HuH-7 (cell line): ENCODE results near the gene GNG7.
"Not testable (repeated sequence)": the region's sequence is repeated elsewhere in the genome, so short reads cannot be mapped to it uniquely, and the experiment has no call there.

ENCODE experiments used
- DNase-seq: peaks from one replicate; pipeline ENCODE4 v3.0.0; 2011; ENCODE audit warnings: low spot score

GNG7 gene

DNA sequence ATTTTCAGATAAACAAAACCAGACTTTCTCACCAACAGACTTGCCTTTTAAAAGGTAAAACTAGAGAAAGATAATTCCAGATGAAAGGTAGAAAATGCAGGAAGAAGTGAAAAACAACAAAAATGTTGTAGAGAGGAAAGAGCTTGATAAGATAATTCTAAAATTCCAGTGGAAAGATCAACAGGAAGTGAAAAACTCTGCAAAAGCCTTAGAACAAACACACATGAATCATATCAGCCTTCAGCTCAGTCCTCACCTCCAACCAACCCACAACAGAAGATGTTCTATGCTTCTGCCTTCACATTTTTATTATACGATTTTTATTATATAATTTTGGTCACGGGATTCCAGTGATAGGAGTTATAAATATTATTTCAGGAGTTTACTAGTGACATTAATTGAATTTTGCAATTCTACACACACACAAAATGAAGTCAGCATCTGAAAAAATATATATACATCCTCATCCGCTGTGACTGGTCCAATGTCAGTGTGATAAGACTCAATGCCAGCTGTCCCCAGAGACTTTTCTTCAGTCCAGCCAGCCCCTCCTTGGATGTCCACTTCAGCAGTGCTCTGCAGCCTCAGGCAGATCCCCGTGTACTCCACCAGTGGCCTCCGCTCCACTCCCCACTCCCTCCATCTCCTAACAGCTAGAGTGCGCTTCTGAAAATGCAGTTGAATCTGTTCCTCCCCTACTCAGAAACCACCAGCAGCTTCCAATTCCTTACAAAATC, 168.6 kb downstream of the GNG7 start:
- DNase-seq, result no peak

DNA sequence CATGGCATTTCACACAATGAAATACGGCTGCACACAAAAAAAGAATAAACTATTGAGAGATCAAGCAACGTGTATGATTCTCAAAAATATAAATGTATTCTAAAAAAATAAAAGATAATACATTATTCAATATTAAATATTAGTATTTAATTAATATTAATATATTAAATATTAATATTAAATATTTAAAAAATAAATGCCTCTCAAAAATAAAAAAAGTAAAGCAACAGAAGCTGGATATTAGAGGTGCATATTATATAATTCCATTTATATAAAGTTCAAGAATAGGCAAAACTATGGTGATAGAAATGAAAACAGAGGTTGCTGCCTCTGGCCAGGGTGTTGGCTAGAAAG, 169.4 kb downstream of the GNG7 start:
- DNase-seq, result no peak

DNA sequence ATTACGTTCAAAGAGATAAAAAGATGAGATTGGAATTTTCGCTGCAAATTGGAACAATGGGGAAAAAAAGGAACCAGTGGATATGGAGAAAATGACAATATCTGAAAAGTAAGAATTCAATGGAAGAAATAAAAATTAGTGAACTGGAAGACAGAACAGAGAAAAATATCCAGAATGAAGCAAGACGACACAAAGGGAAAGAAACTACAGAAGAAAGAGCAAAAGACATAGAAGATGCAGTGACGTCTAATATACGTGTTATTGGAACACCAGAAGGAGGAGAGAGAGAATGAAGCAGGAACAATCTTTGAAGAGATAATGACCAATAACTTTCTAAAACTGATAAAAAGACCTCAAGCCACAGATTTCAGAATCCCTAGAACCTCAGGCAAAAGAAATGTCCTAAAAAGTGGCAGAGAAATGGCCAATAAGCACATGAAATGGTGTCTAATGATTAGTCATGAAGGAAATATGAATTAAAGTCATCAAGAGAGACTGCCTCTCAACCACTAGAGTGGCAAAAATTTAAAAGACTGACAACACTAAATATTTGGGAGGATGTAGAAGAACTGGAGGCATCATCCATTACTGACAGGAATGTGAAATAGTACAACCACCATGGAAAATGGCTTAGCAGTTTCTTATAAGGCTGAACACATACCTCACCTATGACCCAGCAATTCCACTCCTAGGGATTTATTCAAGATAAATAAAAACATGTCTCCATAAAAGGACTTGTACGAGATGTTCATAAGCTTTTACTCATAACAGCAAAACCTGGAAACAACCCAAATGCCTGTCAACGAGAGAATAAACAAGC, 170.0 kb downstream of the GNG7 start:
- no peak for DNase-seq

DNA sequence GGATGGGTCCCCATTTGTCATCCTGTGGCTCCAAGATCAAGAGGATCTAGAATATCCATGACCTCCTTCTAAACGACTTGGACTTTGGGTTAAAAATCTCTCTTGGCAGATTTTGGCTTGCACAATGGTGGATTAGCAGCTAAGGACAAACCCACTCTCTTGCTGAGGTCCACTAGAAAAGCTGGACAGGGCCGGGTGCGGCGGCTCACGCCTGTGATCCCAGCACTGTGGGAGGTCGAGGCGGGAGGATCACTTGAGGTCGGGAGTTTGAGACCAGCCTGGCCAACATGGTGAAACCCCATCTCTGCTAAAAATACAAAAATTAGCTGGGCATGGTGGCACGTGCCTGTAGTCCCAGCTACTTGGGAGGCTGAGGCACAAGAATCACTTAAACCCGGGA, 172.6 kb downstream of the GNG7 start:
- not testable (repeated sequence) for DNase-seq

DNA sequence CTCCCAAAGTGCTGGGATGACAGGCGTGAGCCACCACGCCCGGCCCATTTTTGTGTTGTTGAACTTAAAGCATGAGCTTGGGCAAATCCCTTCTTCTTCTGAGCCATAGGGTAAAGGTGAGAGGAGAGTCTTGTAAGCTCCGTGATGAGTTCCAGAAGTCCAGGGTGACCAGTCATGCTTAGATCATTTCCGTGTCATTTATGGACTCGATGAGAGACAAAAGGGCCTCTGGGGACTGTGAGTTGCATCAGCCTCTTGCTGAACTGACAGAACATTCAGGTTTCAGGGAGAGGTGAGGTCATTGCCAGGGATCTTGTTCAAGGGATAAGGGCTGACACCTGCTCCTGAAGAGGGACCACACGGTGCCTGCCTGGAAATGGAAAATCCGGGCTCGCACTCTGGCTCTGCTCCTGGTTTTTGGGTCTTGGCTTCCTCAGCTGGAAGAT, 173.0 kb downstream of the GNG7 start:
- DNase-seq, result peak; percentile 52

DNA sequence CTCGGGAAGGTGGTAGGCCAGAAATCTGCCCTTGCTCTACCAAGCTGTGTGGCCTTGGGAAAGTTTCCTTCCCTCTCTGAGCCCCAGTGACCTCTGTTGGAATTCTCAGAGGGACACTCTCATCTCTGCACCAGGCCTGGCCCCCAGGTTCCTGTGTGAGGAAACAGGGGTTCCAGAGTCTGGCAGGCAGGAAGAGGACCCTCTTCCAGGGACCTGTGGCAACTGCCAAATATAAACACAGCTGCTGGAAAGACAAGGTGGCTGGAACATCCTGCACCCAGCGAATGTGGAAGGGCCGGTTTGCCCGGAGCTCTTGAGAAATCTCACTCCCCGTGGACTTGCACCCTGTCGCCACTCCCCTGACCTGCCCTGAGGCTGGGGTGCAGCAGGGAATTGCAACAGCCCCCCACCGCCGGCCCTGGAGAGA, 173.8 kb downstream of the GNG7 start:
- no peak for DNase-seq

DNA sequence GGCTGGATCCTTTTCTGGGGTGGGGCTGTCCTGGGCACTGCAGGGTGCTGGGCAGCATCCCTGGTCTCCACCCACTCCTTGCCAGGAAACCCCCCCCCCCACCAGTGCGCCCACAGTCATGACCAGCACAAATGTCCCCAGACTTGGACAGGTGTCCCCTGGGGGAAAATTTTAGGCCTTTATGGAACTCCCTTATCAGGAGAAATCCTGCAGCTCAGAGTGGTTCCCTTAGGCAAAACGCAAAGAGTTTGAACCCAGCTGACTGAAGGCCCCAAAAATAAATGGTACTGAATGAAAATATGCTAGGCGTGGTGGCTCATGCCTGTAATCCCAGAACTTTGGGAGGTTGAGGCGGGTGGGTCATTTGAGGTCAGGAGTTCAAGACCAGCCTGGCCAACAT, 174.8 kb downstream of the GNG7 start:
- no peak for DNase-seq

DNA sequence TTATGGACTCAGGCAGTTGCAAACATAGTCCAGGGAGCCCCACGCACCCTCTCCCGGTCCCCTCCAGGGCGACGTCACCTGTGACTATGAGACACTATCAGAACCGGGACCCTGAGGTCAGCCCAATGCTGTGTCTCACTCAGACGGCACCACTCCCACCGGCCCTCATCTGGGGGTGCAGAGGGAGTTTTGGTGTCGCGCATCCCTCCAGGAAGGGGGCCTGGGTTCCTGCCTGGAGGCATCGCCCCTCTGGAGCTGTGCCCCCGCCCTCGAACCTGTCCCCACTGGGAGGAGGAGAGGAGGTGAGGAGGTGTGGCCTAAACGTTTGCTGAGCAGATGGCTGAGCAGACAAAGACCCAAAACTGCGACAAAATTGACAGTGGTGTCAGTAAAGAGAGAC, 175.3 kb downstream of the GNG7 start:
- DNase-seq, result no peak

DNA sequence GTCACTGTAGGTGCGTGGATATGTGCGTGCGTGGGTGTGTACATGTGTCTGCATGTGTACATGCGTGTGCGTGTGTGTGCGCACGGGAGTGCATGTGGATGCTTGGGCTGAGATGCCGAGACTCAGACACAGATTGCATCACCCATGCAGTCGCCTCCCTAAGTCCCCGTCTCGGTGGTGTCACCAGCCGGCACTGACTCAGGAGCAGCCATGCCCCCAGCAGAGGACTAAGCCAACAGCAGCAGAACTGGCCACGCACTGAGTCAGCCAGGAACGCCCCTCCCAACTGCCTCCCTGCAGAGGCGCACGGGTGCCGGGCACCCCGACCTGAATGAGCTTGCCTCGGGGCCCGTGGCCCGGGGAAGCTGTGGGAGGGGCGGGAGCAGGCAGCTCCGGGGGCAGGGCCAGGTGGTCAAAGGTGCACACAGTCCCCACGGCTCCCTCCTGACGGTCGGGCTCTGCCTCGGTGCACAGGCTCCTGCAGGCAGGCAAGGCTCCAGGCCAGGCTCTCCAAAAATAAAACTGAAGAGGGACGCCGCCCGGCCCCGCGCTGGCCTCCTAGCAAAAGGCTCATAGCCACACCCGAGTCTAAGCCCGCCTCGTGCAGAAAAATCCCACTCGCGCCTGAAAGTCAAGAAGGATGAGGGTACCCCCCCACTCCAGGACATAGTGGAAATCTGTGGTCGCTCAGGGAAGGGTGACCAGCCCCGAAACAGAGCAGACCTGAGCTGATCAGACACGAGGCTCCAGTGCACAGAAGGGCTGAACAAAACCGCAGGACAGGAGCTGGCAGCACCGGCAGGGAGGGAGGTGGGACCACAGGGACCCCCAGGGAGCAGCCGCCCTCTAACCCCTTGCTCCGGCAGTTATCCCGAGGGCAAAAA, 177.4 kb downstream of the GNG7 start:
- DNase-seq, result peak; percentile 63

DNA sequence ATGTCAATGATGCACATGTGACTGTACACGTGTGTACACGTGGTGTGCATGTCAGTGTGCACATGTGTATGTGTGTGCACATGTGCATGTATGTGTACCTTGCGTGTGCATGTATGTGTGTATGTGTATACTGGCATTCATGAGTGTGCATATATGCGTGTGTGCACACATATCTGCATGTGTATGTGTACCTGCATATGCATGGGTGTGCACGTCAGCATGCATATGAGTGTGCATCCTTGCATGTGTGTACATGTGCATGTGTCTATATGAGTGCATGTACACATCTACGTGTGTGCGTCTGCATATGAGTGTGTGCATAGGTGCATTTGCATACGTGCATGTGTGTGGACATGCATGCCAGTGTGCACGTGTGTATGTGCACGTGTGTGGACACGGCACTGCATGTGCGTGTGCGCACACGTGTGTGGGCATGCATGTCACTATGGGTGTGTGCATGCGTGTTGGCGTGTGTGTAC, 178.1 kb downstream of the GNG7 start:
- DNase-seq, result no peak

DNA sequence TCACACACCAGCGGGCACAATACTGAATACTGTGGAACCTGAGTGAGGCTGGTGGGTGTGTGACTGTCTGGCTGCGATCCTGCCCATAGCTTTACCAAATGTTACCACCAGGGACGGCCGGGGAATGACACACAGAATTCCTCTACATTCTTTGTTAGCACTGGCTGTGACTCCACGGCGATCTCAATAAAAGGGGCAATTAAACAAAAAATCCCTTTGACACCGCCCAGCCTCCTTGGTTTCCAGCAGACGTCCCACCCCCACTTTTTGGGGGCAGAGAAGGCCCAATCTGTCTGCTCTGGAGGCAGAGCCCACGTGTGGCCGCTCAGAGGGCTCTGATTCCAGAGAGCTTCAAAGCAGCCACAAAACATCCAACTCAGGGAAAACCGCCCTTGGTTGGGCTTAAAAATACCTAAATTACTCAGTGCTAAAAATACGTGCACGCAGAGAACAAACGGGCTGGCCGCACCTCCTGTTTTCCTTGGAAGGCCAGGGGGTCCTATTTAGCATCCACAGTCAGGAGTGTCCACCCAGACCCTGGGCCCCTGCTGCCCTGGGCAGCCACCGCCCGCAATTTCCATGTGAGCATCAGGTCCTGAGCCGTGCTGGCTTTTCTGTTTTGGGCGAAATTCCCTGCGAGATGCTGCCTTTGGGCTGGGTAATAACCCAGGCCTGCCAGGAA, 178.7 kb downstream of the GNG7 start:
- no peak for DNase-seq

DNA sequence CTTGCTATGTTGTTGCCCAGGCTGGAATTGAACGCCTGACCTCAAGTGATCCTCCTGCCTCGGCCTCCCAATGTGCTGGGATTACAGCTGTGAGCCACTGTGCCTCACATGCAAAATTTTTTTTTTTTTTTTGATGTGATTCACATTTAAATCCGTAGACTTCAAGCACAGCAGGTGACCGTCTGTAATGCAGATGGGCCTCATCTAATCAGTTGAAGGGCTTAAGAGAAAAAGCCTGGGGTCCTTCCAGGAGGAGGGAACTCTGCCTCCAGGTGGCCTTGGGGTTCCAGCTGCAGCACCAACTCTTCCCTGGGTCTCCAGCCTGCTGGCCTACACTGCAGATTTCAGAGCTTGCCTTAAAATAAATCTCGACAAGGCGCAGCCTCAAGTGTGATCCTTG, 183.0 kb downstream of the GNG7 start:
- DNase-seq, result no peak

DNA sequence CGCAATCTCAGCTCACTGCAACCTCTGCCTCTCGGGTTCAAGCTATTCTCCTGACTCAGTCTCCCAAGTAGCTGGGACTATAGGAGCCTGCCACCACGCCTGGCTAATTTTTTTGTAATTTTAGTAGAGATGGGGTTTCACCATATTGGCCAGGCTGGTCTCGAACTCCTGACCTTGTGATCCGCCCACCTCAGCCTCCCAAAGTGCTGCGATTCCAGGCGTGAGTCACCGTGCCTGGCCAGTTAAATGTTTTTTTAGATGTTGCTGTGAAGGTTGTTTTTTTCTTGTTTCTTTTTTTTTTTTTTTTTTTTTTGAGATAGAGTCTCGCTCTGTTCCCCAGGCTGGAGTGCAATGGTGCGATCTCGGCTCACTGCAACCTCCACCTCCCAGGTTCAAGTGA, 183.6 kb downstream of the GNG7 start:
- not testable (repeated sequence) for DNase-seq

DNA sequence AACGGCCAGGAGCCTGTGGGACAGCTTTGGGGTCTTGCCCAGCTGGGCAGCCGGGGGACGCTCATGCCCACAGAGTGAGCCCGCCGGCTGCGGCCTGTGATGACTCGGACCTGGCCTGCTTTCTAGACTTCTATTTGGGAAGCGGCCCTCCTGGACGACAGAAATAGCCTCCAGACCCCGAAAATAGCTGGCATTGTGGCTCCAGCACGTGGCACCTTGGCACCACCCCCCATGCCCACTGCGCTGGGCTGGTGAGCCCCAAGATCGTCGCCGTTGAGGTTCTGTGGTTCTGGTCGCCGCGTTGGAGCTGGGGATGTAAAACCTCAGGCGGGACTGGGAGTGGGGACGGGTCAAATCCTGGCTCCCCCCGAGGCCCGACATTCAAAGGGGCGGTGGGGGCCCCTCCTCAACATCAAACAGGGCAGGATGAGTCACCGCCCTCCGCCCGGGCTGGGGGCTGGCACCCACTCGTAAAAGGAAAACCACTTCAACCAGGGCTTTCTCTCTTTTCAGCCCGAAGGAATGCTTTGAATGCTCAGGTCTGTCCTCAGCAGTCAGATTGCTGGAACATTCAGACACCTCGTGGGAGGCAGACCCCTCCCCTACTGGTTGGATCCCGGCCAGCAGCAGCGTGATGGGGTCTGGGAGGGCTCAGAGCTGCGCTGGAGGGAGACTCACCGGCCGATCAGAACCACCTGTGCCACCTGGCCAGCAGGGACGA, 184.5 kb downstream of the GNG7 start:
- DNase-seq, result no peak

DNA sequence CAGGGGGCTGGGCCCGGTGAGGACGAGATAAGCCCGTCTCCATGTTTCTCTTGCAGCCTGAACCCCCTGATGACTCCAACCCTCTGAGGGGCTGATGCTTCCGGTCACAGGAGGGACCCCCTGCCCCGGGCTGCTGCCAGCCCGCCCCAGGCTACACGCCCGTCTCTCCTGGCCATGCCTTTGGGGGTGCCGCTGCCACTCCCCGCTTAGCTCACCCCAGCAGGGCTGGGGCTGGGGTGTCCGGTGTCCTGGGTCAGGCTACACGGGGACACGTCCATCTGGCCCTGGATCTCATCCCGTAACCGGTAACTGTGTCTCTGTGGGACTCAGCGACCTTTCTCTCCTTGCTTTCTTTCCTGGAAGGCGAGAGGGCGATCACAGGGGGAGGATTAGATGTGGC, 185.8 kb downstream of the GNG7 start:
- no peak for DNase-seq

DNA sequence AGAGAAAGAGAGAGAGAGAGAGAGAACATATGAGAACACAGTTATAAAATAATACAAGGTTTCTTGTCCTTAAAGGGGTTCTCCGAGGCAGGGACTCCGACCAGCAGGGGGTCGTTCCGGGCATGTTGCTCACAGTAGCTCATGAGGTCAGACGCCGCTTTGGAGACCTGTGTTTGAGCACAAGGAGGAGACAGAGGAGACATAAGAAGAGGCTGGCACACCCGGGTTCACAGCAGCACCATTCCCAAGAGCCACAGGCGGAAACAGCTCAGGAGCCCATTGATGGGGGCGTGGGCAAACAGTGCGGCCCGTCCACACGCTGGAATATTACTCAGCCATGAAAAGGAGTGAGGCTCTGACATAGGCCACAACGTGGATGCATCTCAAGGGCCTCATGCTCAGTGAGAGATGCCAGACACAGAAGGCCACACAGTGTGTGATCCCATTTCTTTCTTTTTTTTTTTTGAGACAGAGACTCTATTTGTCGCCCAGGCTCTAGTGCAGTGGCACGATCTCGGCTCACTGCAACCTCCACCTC, 187.4 kb downstream of the GNG7 start:
- no peak for DNase-seq

DNA sequence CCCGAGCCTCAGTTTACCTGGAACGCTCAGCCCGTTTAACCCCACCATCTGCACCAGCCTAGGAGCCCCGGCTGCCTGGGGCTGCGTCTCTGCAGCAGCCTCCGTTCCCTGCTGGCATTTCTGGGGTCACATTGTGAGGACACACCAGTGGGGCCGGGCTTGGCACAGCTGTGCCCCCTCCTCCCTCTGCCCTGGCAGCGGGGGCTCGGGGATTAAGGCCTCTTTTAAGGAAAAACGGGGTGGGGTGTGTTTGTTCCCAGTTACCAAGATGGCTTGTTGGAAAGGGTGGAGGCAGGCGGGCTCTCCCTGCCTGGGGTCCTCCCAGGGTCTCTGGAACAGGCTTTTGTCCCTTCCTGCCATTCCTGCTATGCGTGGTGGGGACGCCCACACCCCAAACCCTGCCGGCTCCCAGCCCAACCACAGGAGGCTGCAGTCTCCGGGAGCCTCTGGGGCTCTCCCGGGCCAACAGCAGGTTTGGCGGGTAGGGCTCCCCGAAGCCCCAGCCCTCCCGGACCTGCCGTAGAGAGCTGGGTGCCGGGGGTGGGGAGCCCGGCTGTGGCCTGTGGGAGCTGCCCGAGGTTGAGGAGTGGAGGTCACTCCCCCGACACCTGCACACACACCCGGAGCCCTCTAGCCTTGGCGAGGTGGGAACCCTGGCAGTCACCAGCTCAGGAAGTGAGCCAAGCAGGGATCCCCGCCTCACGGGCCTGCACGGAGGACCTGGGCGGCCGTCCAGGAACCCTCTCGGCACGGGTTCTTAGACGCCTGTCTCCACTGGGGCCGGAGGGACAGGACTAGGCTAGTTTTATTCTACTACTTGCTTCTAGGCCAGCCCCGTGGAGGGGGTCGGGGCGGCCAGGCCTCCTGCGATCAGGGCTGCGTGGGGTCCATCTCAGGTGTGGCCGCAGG, 189.7 kb downstream of the GNG7 start:
- DNase-seq, result no peak

DNA sequence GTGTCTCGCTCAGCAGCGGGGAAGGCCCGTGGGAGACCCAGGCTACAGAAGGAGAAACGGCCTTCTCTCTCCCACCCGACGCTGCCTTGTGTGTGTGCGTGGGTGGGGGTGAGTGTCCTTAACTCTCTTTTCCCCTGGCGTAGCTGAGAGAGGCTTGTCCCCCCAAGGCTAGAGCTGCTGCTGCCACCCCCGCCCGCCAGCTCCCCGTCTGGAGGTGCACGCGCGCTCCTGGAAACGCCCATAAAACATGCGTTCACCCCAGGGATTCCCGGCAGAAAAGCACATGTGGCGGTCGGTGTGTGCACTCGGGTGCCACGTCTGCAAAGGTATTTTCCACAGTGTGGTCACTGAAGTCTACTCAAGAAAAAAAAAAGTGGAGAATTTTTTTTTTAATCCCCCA, 190.5 kb downstream of the GNG7 start:
- no peak for DNase-seq

DNA sequence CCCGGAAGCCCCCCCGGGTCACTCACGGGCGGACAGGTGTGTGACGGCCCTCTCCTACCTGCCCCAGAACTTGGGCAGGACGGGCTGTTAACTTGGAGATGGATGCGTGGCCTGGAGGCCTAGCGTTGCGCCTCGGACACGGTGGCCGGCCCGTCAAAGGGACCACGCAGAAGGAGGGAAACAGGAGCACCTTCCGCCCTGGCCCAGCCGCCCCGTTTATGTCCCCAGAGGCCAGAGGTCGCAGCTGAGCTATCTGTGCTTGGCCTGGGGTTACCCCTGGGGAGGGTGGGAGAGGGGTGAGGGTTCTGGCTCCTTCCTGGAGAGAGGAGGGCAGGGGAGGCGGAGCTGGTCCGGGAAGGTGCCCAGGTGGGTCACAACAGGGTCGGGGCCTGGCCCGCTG, 190.9 kb downstream of the GNG7 start:
- DNase-seq, result no peak

DNA sequence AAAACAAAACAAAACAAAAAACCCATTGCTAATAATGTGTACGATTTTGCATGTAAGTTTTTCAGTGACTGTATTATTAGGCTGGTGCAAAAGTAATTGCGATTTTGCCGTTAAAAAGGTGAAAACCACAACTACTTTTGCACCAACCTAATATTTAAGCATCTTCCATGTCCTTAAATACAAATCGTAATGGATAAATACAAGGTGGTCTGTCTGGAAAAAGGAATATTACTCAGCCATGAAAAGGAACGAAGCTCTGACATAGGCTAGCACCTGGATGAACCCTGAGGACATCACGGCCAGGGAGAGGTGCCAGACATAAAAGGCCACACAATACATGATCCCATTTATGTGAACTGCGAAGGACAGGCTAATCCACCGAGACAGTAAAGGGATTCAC, 193.4 kb downstream of the GNG7 start:
- DNase-seq, result no peak
